ENCODE results near the gene MAP3K5.

MAP3K5 gene

GRCh38 chr6:136672144-136672543, 120.1 kb downstream of the MAP3K5 start:
- no peak for DNase-seq (ENCODE audit: low spot score)
- TF ChIP-seq CTCF (IDR thresholded peaks at IDR 0.05; ENCODE audit: extremely low read depth, insufficient read depth, missing control alignments), result no peak
- in situ Hi-C loops (cut with MboI; ENCODE audit: low pct_unique_long_range_greater_than_20kb, low sequenced_read_pairs, unreplicated experiment), result no loop called here

- in situ Hi-C loops (cut with MboI; ENCODE audit: low pct_unique_long_range_greater_than_20kb, low sequenced_read_pairs, unreplicated experiment), result no loop called here
- no peak for DNase-seq (ENCODE audit: low spot score)
- TF ChIP-seq CTCF (IDR thresholded peaks at IDR 0.05; ENCODE audit: extremely low read depth, insufficient read depth, missing control alignments), result no peak
These were observed 123.0 kb downstream of the MAP3K5 start for GRCh38 chr6:136669299-136669699.

- no peak for DNase-seq (ENCODE audit: low spot score)
- in situ Hi-C loops (cut with MboI; ENCODE audit: low pct_unique_long_range_greater_than_20kb, low sequenced_read_pairs, unreplicated experiment), result no loop called here
- TF ChIP-seq CTCF (IDR thresholded peaks at IDR 0.05; ENCODE audit: extremely low read depth, insufficient read depth, missing control alignments), result no peak
These were observed 123.7 kb downstream of the MAP3K5 start for GRCh38 chr6:136668571-136668970.

GRCh38 chr6:136666041-136666440, 126.2 kb downstream of the MAP3K5 start:
- no peak for DNase-seq (ENCODE audit: low spot score)
- in situ Hi-C loops (cut with MboI; ENCODE audit: low pct_unique_long_range_greater_than_20kb, low sequenced_read_pairs, unreplicated experiment), result no loop called here
- TF ChIP-seq CTCF (IDR thresholded peaks at IDR 0.05; ENCODE audit: extremely low read depth, insufficient read depth, missing control alignments), result no peak

- TF ChIP-seq CTCF (IDR thresholded peaks at IDR 0.05; ENCODE audit: extremely low read depth, insufficient read depth, missing control alignments), result no peak
- no peak for DNase-seq (ENCODE audit: low spot score)
- in situ Hi-C loops (cut with MboI; ENCODE audit: low pct_unique_long_range_greater_than_20kb, low sequenced_read_pairs, unreplicated experiment), result no loop called here
These were observed 129.7 kb downstream of the MAP3K5 start for GRCh38 chr6:136662347-136663237.

GRCh38 chr6:136660727-136661126, 131.6 kb downstream of the MAP3K5 start:
- in situ Hi-C loops (cut with MboI; ENCODE audit: low pct_unique_long_range_greater_than_20kb, low sequenced_read_pairs, unreplicated experiment), result no loop called here
- no peak for TF ChIP-seq CTCF (IDR thresholded peaks at IDR 0.05; ENCODE audit: extremely low read depth, insufficient read depth, missing control alignments)
- no peak for DNase-seq (ENCODE audit: low spot score)
